A549 (cell line): ENCODE data around the gene DLX1. TPM values are rescaled to one million over a fixed set of nuclear protein-coding genes. Genes with fewer than 3 reads are reported as not detected.

Experiments
- ATAC-seq, 2 experiments: fragments of 200-7000 bp in 1 of 2; fragments of >200 bp in 1 of 2; cut with Nextera tagmentation in 1 of 2; cut with Tn5 transposase in 1 of 2; 3 replicates each; pipeline versions ENCODE4 v1.8.0 to v1.9.1; 2018 to 2020; ENCODE audit warnings: mild to moderate bottlenecking in 1 of 2, moderate library complexity in 1 of 2
- CTCF ChIA-PET: fragments of 300-600 bp; sonication (Branson Sonifier 250); formaldehyde crosslinking; extraction: SDS; loops from one replicate; lab custom pipeline; 2021; ENCODE audit warnings: antibody characterized with exemption, inconsistent platforms; lab: Yijun Ruan, JAX
- POLR2A ChIA-PET: fragments of 350-600 bp; formaldehyde crosslinking; extraction: SDS; loops from one replicate; lab custom pipeline; 2021; ENCODE audit warnings: antibody characterized with exemption, inconsistent platforms; lab: Yijun Ruan, JAX
- DNase-seq, 2 experiments: peaks; one replicate each; pipeline versions ENCODE4 v3.0.0 to v3.0.0-alpha.2; 2011 to 2016; ENCODE audit warnings: low read depth in 1 of 2, low spot score in 1 of 2
- FAIRE-seq: peaks from 2 replicates; lab custom pipeline; 2011; peaks lifted over from hg19 to GRCh38; lab: Jason Lieb, UNC
- H3K27ac ChIP-seq, 2 experiments: fragments of >200 bp; sonication (Bioruptor Twin); formaldehyde crosslinking; 3 replicates each; pipeline ENCODE4 v1.5.1; 2016 to 2017
- H3K4me1 ChIP-seq: fragments of >200 bp; sonication (Bioruptor Twin); formaldehyde crosslinking; 3 replicates; pipeline ENCODE4 v1.6.1; 2016
- H3K4me2 ChIP-seq: fragments of >200 bp; sonication (Bioruptor Twin); formaldehyde crosslinking; 3 replicates; pipeline ENCODE4 v1.6.1; 2016
- H3K4me3 ChIP-seq: fragments of >200 bp; sonication (Bioruptor Twin); formaldehyde crosslinking; 3 replicates; pipeline ENCODE4 v1.5.1; 2016
- H3K9me3 ChIP-seq: fragments of >200 bp; sonication (Bioruptor Twin); formaldehyde crosslinking; 3 replicates; pipeline ENCODE4 v1.6.1; 2016
- CEBPB ChIP-seq, 2 experiments: fragments of >200 bp in 1 of 2; sonication (Bioruptor Twin) in 1 of 2; formaldehyde crosslinking in 1 of 2; IDR thresholded peaks; 2 replicates each; pipeline ENCODE4 v1.6.1; 2012 to 2016
- CHD4 ChIP-seq: fragments of 200-600 bp; sonication (generic); IDR thresholded peaks from 2 replicates; pipeline ENCODE4 v1.6.1; 2016; ENCODE audit warnings: antibody characterized with exemption, mild to moderate bottlenecking, borderline replicate concordance
- CTCF ChIP-seq: fragments of >200 bp; sonication (Bioruptor Twin); formaldehyde crosslinking; IDR thresholded peaks from 3 replicates; pipeline ENCODE4 v1.5.1; 2016
- E2F6 ChIP-seq: IDR thresholded peaks from 2 replicates; pipeline ENCODE4 v1.6.1; 2012; ENCODE audit warnings: low read depth, borderline replicate concordance
- EHF ChIP-seq: fragments of 250-450 bp; sonication (Bioruptor Pico); IDR thresholded peaks from 2 replicates; pipeline ENCODE4 v1.5.0; 2020; ENCODE audit warnings: mild to moderate bottlenecking
- EHMT2 ChIP-seq: fragments of 200-600 bp; sonication (generic); IDR thresholded peaks from 2 replicates; pipeline ENCODE4 v1.6.1; 2016; ENCODE audit warnings: antibody characterized with exemption, low read depth, mild to moderate bottlenecking, moderate library complexity
- ELK1 ChIP-seq: fragments of 150-350 bp; IDR thresholded peaks from 2 replicates; pipeline ENCODE4 v1.6.1; 2014; ENCODE audit warnings: low read depth, mild to moderate bottlenecking, low read length
- FOSB ChIP-seq: fragments of 250-450 bp; sonication (Bioruptor Pico); IDR thresholded peaks from 2 replicates; pipeline ENCODE4 v1.5.0; 2020; ENCODE audit warnings: mild to moderate bottlenecking, moderate library complexity
- FOSL2 ChIP-seq, 2 experiments: fragments of 450-650 bp in 1 of 2; fragments of >200 bp in 1 of 2; sonication (Bioruptor Twin) in 1 of 2; formaldehyde crosslinking; IDR thresholded peaks; 2 replicates each; pipeline versions ENCODE4 v1.5.0 to v1.6.1; 2016 to 2020; ENCODE audit warnings: mild to moderate bottlenecking in 1 of 2, moderate library complexity in 1 of 2
- HMGXB4 ChIP-seq: fragments of 250-450 bp; sonication (Bioruptor Pico); IDR thresholded peaks from 2 replicates; pipeline ENCODE4 v1.5.0; 2021; ENCODE audit warnings: mild to moderate bottlenecking, moderate library complexity, borderline replicate concordance
- HOXA7 ChIP-seq: fragments of 250-450 bp; sonication (Bioruptor Pico); IDR thresholded peaks from 2 replicates; pipeline ENCODE4 v1.5.0; 2020; ENCODE audit warnings: mild to moderate bottlenecking, moderate library complexity
- KDM1A ChIP-seq: fragments of 200-600 bp; sonication (generic); IDR thresholded peaks from 2 replicates; pipeline ENCODE4 v1.6.1; 2016; ENCODE audit warnings: low read depth, mild to moderate bottlenecking
- MAX ChIP-seq: IDR thresholded peaks from 2 replicates; pipeline ENCODE4 v1.6.1; 2012
- MAZ ChIP-seq: fragments of 150-350 bp; IDR thresholded peaks from 2 replicates; pipeline ENCODE4 v1.6.1; 2014; ENCODE audit warnings: antibody characterized with exemption, low read depth, low read length, borderline replicate concordance
- NFE2L2 ChIP-seq: fragments of 150-350 bp; conservative IDR thresholded peaks from 2 replicates; pipeline ENCODE4 v1.6.1; 2014; ENCODE audit warnings: low read length
- POLR2A ChIP-seq: IDR thresholded peaks from 2 replicates; pipeline ENCODE4 v1.6.1; 2012; ENCODE audit warnings: mild to moderate bottlenecking, low read length
- POLR2AphosphoS2 ChIP-seq: conservative IDR thresholded peaks from 2 replicates; pipeline ENCODE4 v1.6.1; 2012; ENCODE audit warnings: low read length, improper control_type of control experiment, inconsistent platforms
- RAD21 ChIP-seq, 2 experiments: fragments of >200 bp in 1 of 2; sonication (Bioruptor Twin) in 1 of 2; formaldehyde crosslinking in 1 of 2; IDR thresholded peaks in 1 of 2; conservative IDR thresholded peaks in 1 of 2; 2 replicates in 1 of 2; 3 replicates in 1 of 2; pipeline ENCODE4 v1.6.1; 2012 to 2018; ENCODE audit warnings: inconsistent platforms in 1 of 2
- RCOR1 ChIP-seq: fragments of 150-350 bp; IDR thresholded peaks from 2 replicates; pipeline ENCODE4 v1.6.1; 2014; ENCODE audit warnings: antibody characterized with exemption, low read length, low read depth
- ZC3H11A ChIP-seq: fragments of 450-650 bp; IDR thresholded peaks from 2 replicates; pipeline ENCODE4 v1.6.1; 2014; ENCODE audit warnings: antibody characterized with exemption, mild to moderate bottlenecking
- WGBS: methylation state at CpG from one replicate; pipeline ENCODE4 v1.1.6; 2017; ENCODE audit errors: missing lambda C conversion rate; 5-methylcytosine and 5-hydroxymethylcytosine counted together
- polyA plus RNA-seq, 4 experiments: library from polyadenylated mRNA; depleted of rRNA in 3 of 4; stranded (reverse); fragments of >200 nt; fragmentation: RNase III in 1 of 4; extraction: RNeasy Plus Mini Kit Qiagen cat#74134 plus additional on column Dnase treatment in 1 of 4; gene quantifications; 2 replicates in 3 of 4; 3 replicates in 1 of 4; pipeline ENCODE4 v1.2.3, GENCODE V29; 2011 to 2017

Gene DLX1
- polyA plus RNA-seq, 2 of the 4 experiments (the other 2 are of a cell fraction) = 1.1 to 2.5 TPM

- CTCF ChIA-PET = interaction anchor here (1.2 to 1.5 kb wide), 2 partner anchors 22 to 26 kb away, joined by 4 to 5 read pairs; partner anchors contain the start of gene DLX2
- WGBS = 90% methylated on average over 19 of the region's 25 CpGs
- Histone ChIP-seq H3K4me2 (no peak overlapping the region), H3K4me3 (no peak overlapping the region), H3K9me3 (no peaks in the 10 kb centered on the region), H3K4me1 (no peaks in the 10 kb centered on the region), H3K27ac (no peak overlapping the region)
- DNase-seq (no peak), ATAC-seq (no peak), FAIRE-seq (no peak)
- POLR2A ChIA-PET = no interaction called here
- TF ChIP-seq HOXA7 (CRISPR knock-in tag) (no peak), MAX (no peak), EHMT2 (no peak), KDM1A (no peak), FOSB (CRISPR knock-in tag) (no peak), ZC3H11A (no peak), RAD21 (conservative IDR thresholded peaks at IDR 0.05 in 1 of 2, IDR thresholded peaks at IDR 0.05 in 1 of 2) (no peak), FOSL2 (IDR thresholded peaks at IDR 0.05) (no peak), FOSL2 (CRISPR knock-in tag; IDR thresholded peaks at IDR 0.05) (no peak), CHD4 (no peak), RCOR1 (no peak), POLR2A (no peak), POLR2AphosphoS2 (no peak)
These were observed 4.6 kb upstream of the DLX1 start for GRCh38 chr2:172080641-172081220.

GRCh38 chr2:172081221-172082022 lies 3.9 kb upstream of the DLX1 start:
- no peak for ATAC-seq
- no peaks in the 10 kb centered on the region for H3K9me3 ChIP-seq
- H3K4me1 ChIP-seq = no peaks in the 10 kb centered on the region
- POLR2A ChIA-PET = no interaction called here
- H3K27ac ChIP-seq = no peak overlapping the region
- no peak for TF ChIP-seq HMGXB4
- no peak for TF ChIP-seq E2F6
- no peak for TF ChIP-seq EHF (CRISPR knock-in tag)
- TF ChIP-seq NFE2L2 = no peak
- no peak for TF ChIP-seq POLR2A
- TF ChIP-seq HOXA7 (CRISPR knock-in tag) = no peak
- TF ChIP-seq ELK1 = no peak
- no peak for TF ChIP-seq CTCF
- TF ChIP-seq MAZ = no peak
- TF ChIP-seq CEBPB (IDR thresholded peaks at IDR 0.05) = no peak
- TF ChIP-seq, all 56 proteins: peak for 0
- Histone ChIP-seq H3K4me2 (no peak overlapping the region), H3K4me3 (no peak overlapping the region)
- FAIRE-seq (no peak), DNase-seq (no peak)
- CTCF ChIA-PET = interaction anchor here (0.7 to 1.5 kb wide), 4 partner anchors 21 to 725 kb away, joined by 3 to 5 read pairs (median 4); partner anchors contain the start of gene DLX2
- 88% methylated on average over 31 of the region's 36 CpGs for WGBS
